OCI-M2 (cell line): Measurements from ENCODE around the gene MRPL40.

ENCODE experiments used
- DNase-seq: peaks from one replicate; lab custom pipeline; 2025; ENCODE audit not compliant: unreplicated experiment; lab: John Stamatoyannopoulos, UW

MRPL40 gene

GRCh38 chr22:19480789-19481188 lies 48.4 kb downstream of the MRPL40 start:
- DNase-seq = no peak

- DNase-seq = no peak
Measured at GRCh38 chr22:19482297-19482696, 50.0 kb downstream of the MRPL40 start.

GRCh38 chr22:19483481-19484244 lies 51.3 kb downstream of the MRPL40 start:
- DNase-seq = no peak
